HAP-1 (cell line): ENCODE measurements around the gene CDK13.

Experiments used
- DNase-seq, 2 experiments: peaks; one replicate each; pipeline ENCODE4 v3.0.0-alpha.2; 2016 to 2020; ENCODE audit warnings: low spot score in 2 of 2
- H3K27me3 ChIP-seq: fragments of 250-450 bp; sonication (Bioruptor Pico); 2 replicates; pipeline ENCODE4 v1.5.1; 2020; ENCODE audit warnings: low read depth, mild to moderate bottlenecking, moderate library complexity
- H3K36me3 ChIP-seq: fragments of 250-450 bp; sonication (Bioruptor Pico); replicated peaks from 2 replicates; pipeline ENCODE4 v1.5.1; 2020; ENCODE audit warnings: mild to moderate bottlenecking
- H3K4me1 ChIP-seq: fragments of 250-450 bp; sonication (Bioruptor Pico); 2 replicates; pipeline ENCODE4 v1.5.1; 2020; ENCODE audit warnings: mild to moderate bottlenecking
- H3K4me3 ChIP-seq: fragments of 250-450 bp; sonication (Bioruptor Pico); 2 replicates; pipeline ENCODE4 v1.5.1; 2020; ENCODE audit warnings: mild to moderate bottlenecking, moderate library complexity
- H3K9me3 ChIP-seq: fragments of 250-450 bp; sonication (Bioruptor Pico); 2 replicates; pipeline ENCODE4 v1.5.1; 2020; ENCODE audit warnings: mild to moderate bottlenecking, moderate library complexity
- in situ Hi-C: fragments of 300-500 bp; cut with MboI; formaldehyde crosslinking; loops from 3 replicates; pipeline ENCODE4 v1.14.3; 2020; ENCODE audit warnings: low sequenced_read_pairs, inconsistent platforms, mixed read lengths

The CDK13 gene

GRCh38 chr7:39954694-39955093 lies 4.6 kb downstream of the CDK13 start:
- no peaks in the 10 kb centered on the region for H3K27me3 ChIP-seq
- no peaks in the 10 kb centered on the region; the same call in 1 of the 2 replicates for H3K36me3 ChIP-seq
- in situ Hi-C loops: no loop called here
- no peaks in the 10 kb centered on the region for H3K9me3 ChIP-seq
- no peak overlapping the region for H3K4me3 ChIP-seq
- peaks cover 12% of the 10 kb centered on the region for H3K4me1 ChIP-seq
- DNase-seq: no peak

- in situ Hi-C loops: no loop called here
- H3K27me3 ChIP-seq: no peaks in the 10 kb centered on the region
- H3K4me3 ChIP-seq: no peak overlapping the region
- H3K9me3 ChIP-seq: peaks cover 8% of the 10 kb centered on the region
- H3K4me1 ChIP-seq: peaks cover 12% of the 10 kb centered on the region
- no peak for DNase-seq
- H3K36me3 ChIP-seq: no peaks in the 10 kb centered on the region
These were observed 8.0 kb downstream of the CDK13 start for GRCh38 chr7:39958038-39958437.

GRCh38 chr7:39967406-39968161 lies 17.5 kb downstream of the CDK13 start:
- no peaks in the 10 kb centered on the region for H3K9me3 ChIP-seq
- no peak for DNase-seq
- H3K4me1 ChIP-seq: no peaks in the 10 kb centered on the region; the same call in 1 of the 2 replicates
- in situ Hi-C loops: no loop called here
- no peak overlapping the region for H3K4me3 ChIP-seq
- H3K27me3 ChIP-seq: no peaks in the 10 kb centered on the region
- no peaks in the 10 kb centered on the region for H3K36me3 ChIP-seq

GRCh38 chr7:39969431-39969830 lies 19.4 kb downstream of the CDK13 start:
- Histone ChIP-seq H3K9me3 (no peaks in the 10 kb centered on the region), H3K27me3 (no peaks in the 10 kb centered on the region), H3K36me3 (no peaks in the 10 kb centered on the region), H3K4me3 (no peak overlapping the region), H3K4me1 (no peaks in the 10 kb centered on the region; the same call in 1 of the 2 replicates)
- DNase-seq: no peak
- in situ Hi-C loops: no loop called here

- Histone ChIP-seq H3K4me1 (peaks cover 4% of the 10 kb centered on the region), H3K27me3 (no peaks in the 10 kb centered on the region)
- DNase-seq: no peak
These were observed 21.9 kb downstream of the CDK13 start for GRCh38 chr7:39971924-39972323.

GRCh38 chr7:39973801-39974200 lies 23.7 kb downstream of the CDK13 start:
- no peak for DNase-seq
- Histone ChIP-seq H3K4me1 (peaks cover 19% of the 10 kb centered on the region), H3K9me3 (no peaks in the 10 kb centered on the region), H3K36me3 (no peaks in the 10 kb centered on the region), H3K27me3 (no peaks in the 10 kb centered on the region), H3K4me3 (no peak overlapping the region)
- in situ Hi-C loops: no loop called here

More at GRCh38 chr7:39971924-39972323, 21.9 kb downstream of the CDK13 start:
- Histone ChIP-seq H3K4me3 (no peak overlapping the region), H3K9me3 (no peaks in the 10 kb centered on the region), H3K36me3 (no peaks in the 10 kb centered on the region)
- in situ Hi-C loops: no loop called here

GRCh38 chr7:39978230-39978934 lies 28.3 kb downstream of the CDK13 start:
- no peak overlapping the region for H3K4me3 ChIP-seq
- no peaks in the 10 kb centered on the region for H3K27me3 ChIP-seq
- H3K36me3 ChIP-seq: no peaks in the 10 kb centered on the region
- in situ Hi-C loops: no loop called here
- no peaks in the 10 kb centered on the region for H3K9me3 ChIP-seq
- peak; percentile 76 to 98 for DNase-seq
- peaks cover 24% of the 10 kb centered on the region for H3K4me1 ChIP-seq

GRCh38 chr7:39979406-39980073 lies 29.5 kb downstream of the CDK13 start:
- Histone ChIP-seq H3K4me3 (no peak overlapping the region), H3K9me3 (no peaks in the 10 kb centered on the region), H3K4me1 (peaks cover 24% of the 10 kb centered on the region), H3K27me3 (no peaks in the 10 kb centered on the region), H3K36me3 (no peaks in the 10 kb centered on the region)
- DNase-seq: no peak
- in situ Hi-C loops: no loop called here

GRCh38 chr7:39985398-39985918 lies 35.4 kb downstream of the CDK13 start:
- no peak for DNase-seq
- Histone ChIP-seq H3K27me3 (no peaks in the 10 kb centered on the region), H3K4me1 (peaks cover 7% of the 10 kb centered on the region), H3K36me3 (peaks cover 6% of the 10 kb centered on the region; the same call in 1 of the 2 replicates), H3K4me3 (no peak overlapping the region), H3K9me3 (no peaks in the 10 kb centered on the region)
- in situ Hi-C loops: no loop called here

- Histone ChIP-seq H3K4me1 (peaks cover 7% of the 10 kb centered on the region), H3K27me3 (no peaks in the 10 kb centered on the region), H3K36me3 (peaks cover 11% of the 10 kb centered on the region), H3K4me3 (no peak overlapping the region), H3K9me3 (no peaks in the 10 kb centered on the region)
- in situ Hi-C loops: no loop called here
- no peak for DNase-seq
These were observed 37.7 kb downstream of the CDK13 start for GRCh38 chr7:39987641-39988347.

GRCh38 chr7:40000734-40001315 lies 50.8 kb downstream of the CDK13 start:
- Histone ChIP-seq H3K4me3 (no peak overlapping the region), H3K4me1 (no peaks in the 10 kb centered on the region), H3K27me3 (no peaks in the 10 kb centered on the region), H3K36me3 (no peaks in the 10 kb centered on the region; the same call in 1 of the 2 replicates), H3K9me3 (no peaks in the 10 kb centered on the region)
- no peak for DNase-seq
- in situ Hi-C loops: no loop called here

- Histone ChIP-seq H3K4me3 (no peak overlapping the region), H3K4me1 (no peaks in the 10 kb centered on the region), H3K27me3 (no peaks in the 10 kb centered on the region), H3K9me3 (no peaks in the 10 kb centered on the region), H3K36me3 (no peaks in the 10 kb centered on the region; the same call in 1 of the 2 replicates)
- no peak for DNase-seq
- in situ Hi-C loops: no loop called here
These were observed 51.6 kb downstream of the CDK13 start for GRCh38 chr7:40001649-40002048.

- H3K9me3 ChIP-seq: no peaks in the 10 kb centered on the region
- peaks cover 11% of the 10 kb centered on the region for H3K4me1 ChIP-seq
- no peak for DNase-seq
- no peaks in the 10 kb centered on the region for H3K27me3 ChIP-seq
- H3K4me3 ChIP-seq: no peak overlapping the region
- in situ Hi-C loops: no loop called here
- H3K36me3 ChIP-seq: peaks cover 4% of the 10 kb centered on the region
These were observed 53.5 kb downstream of the CDK13 start for GRCh38 chr7:40003597-40003996.
